Measurements from ENCODE around the gene DBN1. TPM values are rescaled to one million over a fixed set of nuclear protein-coding genes. Genes with fewer than 3 reads are reported as not detected.

Gene DBN1
- total and polyA plus RNA-seq, 2 experiments from 2014 or later, result 106 to 290 TPM

- DNase-seq (ENCODE audit: low spot score) (no peak), ATAC-seq (no peak)
- Histone ChIP-seq H3K36me3 (ENCODE audit: insufficient read depth) (no peaks in the 10 kb centered on the region), H3K4me2 (peak overlapping the region; percentile 88), H3F3A (replicated peaks; ENCODE audit: low read depth) (peaks cover 35% of the 10 kb centered on the region), H3K79me2 (replicated peaks; ENCODE audit: insufficient read depth) (no peaks in the 10 kb centered on the region), H2AFZ (no peak overlapping the region), H3K4me3 (peak overlapping the region; percentile 80; the same call in 1 of the 2 replicates), H3K27me3 (ENCODE audit: insufficient read depth) (peaks cover 49% of the 10 kb centered on the region), H3K9me2 (ENCODE audit: insufficient read depth) (no peaks in the 10 kb centered on the region), H3K27ac (ENCODE audit: low read depth) (no peak overlapping the region), H3K4me1 (ENCODE audit: insufficient read depth) (peaks cover 27% of the 10 kb centered on the region), H4K20me1 (replicated peaks; ENCODE audit: insufficient read depth) (peaks cover 8% of the 10 kb centered on the region; the same call in 1 of the 2 replicates)
- Mint-ChIP-seq H3K27me3 (ENCODE audit: insufficient read depth, low read depth, poor library complexity) (peaks cover 48% of the 10 kb centered on the region), H3K4me1 (peaks cover 44% of the 10 kb centered on the region), H3K27ac (no peak overlapping the region), H3K36me3 (ENCODE audit: low read depth) (peaks cover 12% of the 10 kb centered on the region; the same call in 1 of the 3 replicates), H3K9me3 (peaks cover 3% of the 10 kb centered on the region; the same call in 1 of the 3 replicates), H3K4me3 (peak overlapping the region; percentile 71)
- no peak for TF ChIP-seq ZNF114 (CRISPR knock-in tag; IDR thresholded peaks at IDR 0.05)
- TF ChIP-seq EZH2 (IDR thresholded peaks at IDR 0.05; ENCODE audit: low read depth, unreplicated experiment), result no peak
- TF ChIP-seq POLR2AphosphoS5 (IDR thresholded peaks at IDR 0.05; ENCODE audit: low read depth), result no peak
- TF ChIP-seq REST (IDR thresholded peaks at IDR 0.05; ENCODE audit: unreplicated experiment), result no peak
- no peak for TF ChIP-seq ZNF462 (CRISPR knock-in tag; IDR thresholded peaks at IDR 0.05)
- TF ChIP-seq EZH2phosphoT487 (IDR thresholded peaks at IDR 0.05; ENCODE audit: unreplicated experiment), result no peak
- TF ChIP-seq CREB1 (CRISPR knock-in tag; IDR thresholded peaks at IDR 0.05; ENCODE audit: low read depth), result no peak
- TF ChIP-seq CTCF (conservative IDR thresholded peaks at IDR 0.05; ENCODE audit: low read depth in 2 of 2), result no peak
- TF ChIP-seq ETS1 (IDR thresholded peaks at IDR 0.05), result no peak
- TF ChIP-seq JUNB (IDR thresholded peaks at IDR 0.05; ENCODE audit: unreplicated experiment), result no peak
- no peak for TF ChIP-seq STAT1 (IDR thresholded peaks at IDR 0.05; ENCODE audit: unreplicated experiment)
- TF ChIP-seq NANOG (IDR thresholded peaks at IDR 0.05; ENCODE audit: borderline replicate concordance), result no peak
- TF ChIP-seq ZNF331 (CRISPR knock-in tag; IDR thresholded peaks at IDR 0.05; ENCODE audit: low read depth), result no peak
These were observed 25.0 kb downstream of the DBN1 start for GRCh38 chr5:177448244-177448950.
